Brain microvascular endothelial cell (primary cell): ENCODE results near the gene GARNL3.

ENCODE experiments used
- DNase-seq: peaks from one replicate; pipeline ENCODE4 v3.0.0-alpha.2; 2020
- H3K27ac ChIP-seq: fragments of 250-450 bp; sonication (Bioruptor Pico); 2 replicates; pipeline ENCODE4 v1.5.1; 2020; ENCODE audit warnings: mild to moderate bottlenecking, moderate library complexity
- H3K27me3 ChIP-seq: fragments of 250-450 bp; sonication (Bioruptor Pico); replicated peaks from 2 replicates; pipeline ENCODE4 v1.5.1; 2020; ENCODE audit warnings: mild to moderate bottlenecking
- H3K36me3 ChIP-seq: fragments of 250-450 bp; sonication (Bioruptor Pico); replicated peaks from 2 replicates; pipeline ENCODE4 v1.5.1; 2020; ENCODE audit warnings: mild to moderate bottlenecking
- H3K4me3 ChIP-seq: 2 replicates; pipeline ENCODE4 v1.5.1; 2011; ENCODE audit warnings: low read depth, mild to moderate bottlenecking, control low read depth, low read length, moderate library complexity
- in situ Hi-C: cut with HindIII; loops from 2 replicates; pipeline ENCODE4 v1.10.0; 2017; ENCODE audit warnings: low sequenced_read_pairs, low pct_ligation_motif_present
- TF ChIP-seq, protein P1 (sequence below): IDR thresholded peaks from 2 replicates; pipeline ENCODE4 v1.5.1; 2011; ENCODE audit warnings: low read depth, mild to moderate bottlenecking, moderate library complexity, low read length, control low read depth, inconsistent platforms; ENCODE audit errors: missing control alignments

Gene GARNL3

GRCh38 chr9:127417131-127418036 is 152.8 kb downstream of the GARNL3 start:
- Histone ChIP-seq H3K27me3 (no peaks in the 10 kb centered on the region), H3K27ac (no peak overlapping the region), H3K4me3 (no peak overlapping the region), H3K36me3 (no peaks in the 10 kb centered on the region)
- TF ChIP-seq, protein P1, sequence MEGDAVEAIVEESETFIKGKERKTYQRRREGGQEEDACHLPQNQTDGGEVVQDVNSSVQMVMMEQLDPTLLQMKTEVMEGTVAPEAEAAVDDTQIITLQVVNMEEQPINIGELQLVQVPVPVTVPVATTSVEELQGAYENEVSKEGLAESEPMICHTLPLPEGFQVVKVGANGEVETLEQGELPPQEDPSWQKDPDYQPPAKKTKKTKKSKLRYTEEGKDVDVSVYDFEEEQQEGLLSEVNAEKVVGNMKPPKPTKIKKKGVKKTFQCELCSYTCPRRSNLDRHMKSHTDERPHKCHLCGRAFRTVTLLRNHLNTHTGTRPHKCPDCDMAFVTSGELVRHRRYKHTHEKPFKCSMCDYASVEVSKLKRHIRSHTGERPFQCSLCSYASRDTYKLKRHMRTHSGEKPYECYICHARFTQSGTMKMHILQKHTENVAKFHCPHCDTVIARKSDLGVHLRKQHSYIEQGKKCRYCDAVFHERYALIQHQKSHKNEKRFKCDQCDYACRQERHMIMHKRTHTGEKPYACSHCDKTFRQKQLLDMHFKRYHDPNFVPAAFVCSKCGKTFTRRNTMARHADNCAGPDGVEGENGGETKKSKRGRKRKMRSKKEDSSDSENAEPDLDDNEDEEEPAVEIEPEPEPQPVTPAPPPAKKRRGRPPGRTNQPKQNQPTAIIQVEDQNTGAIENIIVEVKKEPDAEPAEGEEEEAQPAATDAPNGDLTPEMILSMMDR = no peak
- in situ Hi-C loops = no loop called here
- DNase-seq = no peak

DNA sequence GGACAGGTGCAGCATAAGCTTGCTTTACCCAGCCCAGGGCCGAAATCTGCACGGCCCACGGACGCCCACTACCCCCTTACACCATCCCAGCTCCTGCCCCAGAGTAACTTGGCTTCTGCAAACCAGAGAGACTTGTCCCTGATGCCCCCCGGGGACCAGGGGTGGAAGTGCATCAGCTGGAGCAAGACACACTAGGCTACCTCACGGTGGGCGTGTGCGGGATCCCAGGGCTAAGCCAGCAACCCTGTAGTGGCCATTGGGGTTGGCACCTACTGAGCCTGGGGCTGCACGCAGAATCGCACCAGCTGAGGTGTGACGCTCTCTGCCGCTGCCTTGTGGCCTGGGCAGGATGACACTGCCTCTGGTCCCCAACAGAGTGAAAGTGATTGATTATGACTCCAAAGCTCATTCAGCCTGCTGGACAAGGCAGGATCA is 153.5 kb downstream of the GARNL3 start:
- TF ChIP-seq, protein P1 = peak; percentile 47
- H3K27ac ChIP-seq = no peak overlapping the region
- H3K4me3 ChIP-seq = no peak overlapping the region
- no peaks in the 10 kb centered on the region for H3K36me3 ChIP-seq
- H3K27me3 ChIP-seq = no peaks in the 10 kb centered on the region
- DNase-seq = no peak
- in situ Hi-C loops = no loop called here

- DNase-seq = no peak
- Histone ChIP-seq H3K27ac (no peak overlapping the region), H3K27me3 (no peaks in the 10 kb centered on the region), H3K4me3 (no peak overlapping the region), H3K36me3 (no peaks in the 10 kb centered on the region)
- TF ChIP-seq, protein P1 = no peak
- in situ Hi-C loops = no loop called here
These were observed 154.8 kb downstream of the GARNL3 start for GRCh38 chr9:127419348-127419747.

- in situ Hi-C loops = no loop called here
- H3K4me3 ChIP-seq = no peak overlapping the region
- no peaks in the 10 kb centered on the region for H3K36me3 ChIP-seq
- no peak for DNase-seq
- no peaks in the 10 kb centered on the region for H3K27me3 ChIP-seq
- TF ChIP-seq, protein P1 = no peak
- no peak overlapping the region for H3K27ac ChIP-seq
These were observed 156.5 kb downstream of the GARNL3 start for GRCh38 chr9:127421057-127421456.

GRCh38 chr9:127422133-127422782 is 157.7 kb downstream of the GARNL3 start:
- TF ChIP-seq, protein P1 = no peak
- Histone ChIP-seq H3K27me3 (no peaks in the 10 kb centered on the region), H3K27ac (no peak overlapping the region), H3K4me3 (no peak overlapping the region), H3K36me3 (no peaks in the 10 kb centered on the region)
- no peak for DNase-seq
- in situ Hi-C loops = no loop called here
